ENCODE measurements around the gene ACADVL. TPM values are rescaled to one million over a fixed set of nuclear protein-coding genes. Genes with fewer than 3 reads are reported as not detected.

ACADVL gene
- total RNA-seq, 1 experiment from 2014 or later, result 305 TPM

GRCh38 chr17:7236808-7237207 is 17.1 kb downstream of the ACADVL start:
- DNase-seq (ENCODE audit: low read depth, low spot score), result no peak
- TF ChIP-seq REST (IDR thresholded peaks at IDR 0.05; ENCODE audit: insufficient read depth in 1 of 2, low read depth in 2 of 2, low read length in 1 of 2), result no peak
- no peak for TF ChIP-seq CTCF (IDR thresholded peaks at IDR 0.05)
- TF ChIP-seq SIN3A (IDR thresholded peaks at IDR 0.05; ENCODE audit: borderline replicate concordance, insufficient read depth, low read depth, low read length), result no peak
- TF ChIP-seq POLR2AphosphoS5 (IDR thresholded peaks at IDR 0.05; ENCODE audit: low read depth, low read length), result no peak
- no peak for TF ChIP-seq TCF7L2 (IDR thresholded peaks at IDR 0.05; ENCODE audit: low read depth, low read length)
- in situ Hi-C loops (cut with HindIII; ENCODE audit: low pct_unique_long_range_greater_than_20kb, low sequenced_read_pairs) (no loop called here), intact Hi-C loops (cut with micrococcal nuclease; ENCODE audit: unreplicated experiment) (no loop called here)
- ChIA-PET POLR2A (no interaction called here), CTCF (interaction anchor here (1.3 kb wide), 1 partner anchor 16 kb away, joined by 3 read pairs; no protein-coding TSS in a partner anchor)
- Histone ChIP-seq H3K27ac (ENCODE audit: low read length) (peak overlapping the region; percentile 88), H3K4me3 (ENCODE audit: low read depth in 2 of 2, low read length in 2 of 2) (peak overlapping the region; percentile 79 to 83), H3K9me3 (ENCODE audit: control insufficient read depth, insufficient read depth, low read depth, low read length) (no peaks in the 10 kb centered on the region), H3K27me3 (ENCODE audit: control insufficient read depth, insufficient read depth, low read length) (no peaks in the 10 kb centered on the region), H3K4me1 (ENCODE audit: control insufficient read depth, insufficient read depth, low read length) (peaks cover 46% of the 10 kb centered on the region), H3K36me3 (ENCODE audit: control insufficient read depth, insufficient read depth, low read length) (peaks cover 7% of the 10 kb centered on the region)
- no TSS peak for BruUV-seq (replicated peaks)
- ATAC-seq, result no peak

GRCh38 chr17:7237266-7237760 is 17.6 kb downstream of the ACADVL start:
- Histone ChIP-seq H3K4me1 (ENCODE audit: control insufficient read depth, insufficient read depth, low read length) (peaks cover 41% of the 10 kb centered on the region), H3K27ac (ENCODE audit: low read length) (peak overlapping the region; percentile 88), H3K4me3 (ENCODE audit: low read depth in 2 of 2, low read length in 2 of 2) (peak overlapping the region; percentile 79 to 83), H3K36me3 (ENCODE audit: control insufficient read depth, insufficient read depth, low read length) (peaks cover 7% of the 10 kb centered on the region), H3K9me3 (ENCODE audit: control insufficient read depth, insufficient read depth, low read depth, low read length) (no peaks in the 10 kb centered on the region), H3K27me3 (ENCODE audit: control insufficient read depth, insufficient read depth, low read length) (no peaks in the 10 kb centered on the region)
- POLR2A ChIA-PET, result no interaction called here
- no TSS peak for BruUV-seq (replicated peaks)
- CTCF ChIA-PET, result interaction anchor here (0.6 to 1.3 kb wide), 2 partner anchors 16 to 17 kb away, joined by 3 to 4 read pairs; no protein-coding TSS in a partner anchor
- no peak for DNase-seq (ENCODE audit: low read depth, low spot score)
- intact Hi-C loops (cut with micrococcal nuclease; ENCODE audit: unreplicated experiment) (no loop called here), in situ Hi-C loops (cut with HindIII; ENCODE audit: low pct_unique_long_range_greater_than_20kb, low sequenced_read_pairs) (no loop called here)
- TF ChIP-seq REST (IDR thresholded peaks at IDR 0.05; ENCODE audit: insufficient read depth in 1 of 2, low read depth in 2 of 2, low read length in 1 of 2), result no peak
- no peak for TF ChIP-seq CTCF (IDR thresholded peaks at IDR 0.05)
- TF ChIP-seq POLR2AphosphoS5 (IDR thresholded peaks at IDR 0.05; ENCODE audit: low read depth, low read length), result no peak
- no peak for ATAC-seq
